Medulla oblongata (tissue), 1 donor: ENCODE measurements around the gene CPAMD8.
"Not testable (repeated sequence)": the region's sequence is repeated elsewhere in the genome, so short reads cannot be mapped to it uniquely, and the experiment has no call there.

Source experiments
- DNase-seq: peaks from one replicate; pipeline ENCODE4 v3.0.0-alpha.2; 2015; ENCODE audit errors: extremely low spot score

CPAMD8 gene

DNA sequence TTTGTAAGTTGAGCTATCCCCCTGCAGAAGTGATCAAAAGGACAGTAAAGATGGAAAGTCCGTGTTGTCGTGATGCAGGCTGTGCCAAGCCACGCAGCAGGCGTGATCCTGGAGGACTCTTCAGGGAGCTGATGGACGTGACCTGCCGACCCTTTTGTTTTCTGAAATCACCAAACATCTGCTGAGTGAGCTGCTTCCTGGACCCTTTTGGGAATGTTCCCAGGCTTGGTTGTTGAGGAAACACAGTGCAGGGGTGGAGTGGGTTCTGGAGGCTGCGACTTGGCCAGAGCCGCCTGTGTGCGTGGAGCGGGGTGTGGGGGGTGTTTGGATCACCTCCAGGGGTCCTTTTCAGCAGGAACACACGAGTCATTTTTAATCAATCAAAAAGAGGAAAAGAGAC, 15.4 kb upstream of the CPAMD8 start:
- DNase-seq = no peak

DNA sequence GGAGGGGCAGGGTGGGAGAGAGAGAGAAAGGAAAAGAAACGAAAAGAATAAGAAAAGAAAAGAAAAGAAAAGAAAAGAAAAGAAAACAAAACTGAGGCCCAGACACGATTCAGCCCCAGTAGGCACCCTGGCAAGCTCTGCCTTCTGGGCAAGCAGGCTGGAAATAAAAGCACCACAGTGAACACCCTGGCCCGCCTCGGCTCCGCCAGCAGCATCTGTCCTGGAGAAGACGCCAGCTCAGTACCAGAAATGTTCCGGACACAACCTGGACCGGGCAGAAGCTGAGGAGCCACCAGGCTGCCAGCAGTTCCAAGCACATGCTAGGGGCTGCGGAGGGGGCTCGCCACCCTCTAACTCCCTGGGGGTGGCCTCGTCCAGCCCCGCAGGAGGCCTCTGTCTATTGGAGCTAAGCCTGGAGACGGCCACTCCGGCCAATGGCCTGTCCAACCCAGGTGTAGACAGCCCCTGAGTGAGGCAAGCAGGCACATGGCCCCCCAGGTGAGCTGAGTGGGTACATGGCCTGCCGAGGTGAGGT, 11.4 kb upstream of the CPAMD8 start:
- peak; percentile 68 for DNase-seq

DNA sequence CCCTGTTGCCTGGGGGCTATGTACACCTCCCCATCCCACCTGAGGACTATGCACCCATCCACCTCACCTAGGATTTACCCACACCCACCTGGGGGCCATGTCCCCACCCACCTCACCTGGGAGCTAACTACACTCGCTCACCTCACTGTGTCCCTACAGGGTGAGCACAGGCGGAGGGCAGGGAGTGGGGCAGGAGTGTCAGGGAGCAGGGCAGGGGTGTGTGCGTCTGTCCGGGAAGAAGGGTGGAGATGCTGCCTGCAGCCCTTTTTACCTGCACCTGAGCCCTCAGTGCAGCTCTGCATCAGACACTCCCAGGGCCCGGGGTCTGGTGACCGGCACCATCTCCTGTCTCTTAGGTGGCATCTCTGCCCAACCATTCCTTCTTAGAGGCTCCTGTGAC, 10.6 kb upstream of the CPAMD8 start:
- DNase-seq = no peak

DNA sequence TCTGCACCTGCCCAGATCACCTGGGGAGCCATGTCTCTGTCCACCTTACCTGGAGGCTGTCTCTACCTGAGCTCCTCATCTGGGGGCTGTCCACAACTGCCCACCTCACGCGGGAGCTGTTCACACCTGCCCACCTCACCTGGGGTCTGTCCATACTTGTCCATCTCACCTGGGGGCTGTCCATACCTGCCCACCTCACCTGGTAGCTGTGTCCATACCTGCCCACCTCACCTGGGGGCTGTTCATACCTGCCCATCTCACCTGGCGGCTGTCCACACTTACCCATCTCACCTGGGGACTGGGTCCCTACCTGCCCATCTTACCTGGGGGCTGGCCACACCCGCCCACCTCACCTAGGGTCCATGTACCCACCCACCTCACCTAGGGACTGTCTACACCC, 10.0 kb upstream of the CPAMD8 start:
- DNase-seq = no peak

DNA sequence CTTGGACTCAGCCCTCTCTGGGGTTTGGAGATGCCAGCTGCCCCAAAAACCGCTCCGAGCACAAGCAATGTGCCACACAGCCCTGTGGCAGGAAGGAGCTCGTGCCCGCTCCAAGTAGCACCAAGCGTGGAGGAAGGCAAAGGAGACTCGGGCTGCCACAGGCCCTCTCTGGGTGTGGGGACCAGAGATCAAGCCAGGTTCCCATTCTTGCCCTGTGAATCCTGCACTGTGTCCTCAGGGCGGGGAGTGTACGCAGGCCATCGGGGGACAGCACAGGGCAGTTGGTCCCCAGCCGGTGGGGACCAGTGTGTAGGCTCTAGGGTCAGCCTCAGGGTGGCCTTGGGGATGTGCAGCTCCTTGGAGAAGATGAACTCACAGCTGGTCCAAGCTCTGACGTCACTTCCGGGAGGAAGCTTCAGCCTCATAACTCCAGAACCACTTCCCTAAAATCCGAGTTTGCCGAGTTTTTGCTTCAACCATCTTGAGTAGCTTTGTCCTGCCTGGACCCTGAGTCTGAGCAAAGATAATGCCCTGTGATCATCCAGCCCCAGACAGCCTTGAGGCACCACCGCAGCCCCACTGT, 9.3 kb upstream of the CPAMD8 start:
- no peak for DNase-seq

DNA sequence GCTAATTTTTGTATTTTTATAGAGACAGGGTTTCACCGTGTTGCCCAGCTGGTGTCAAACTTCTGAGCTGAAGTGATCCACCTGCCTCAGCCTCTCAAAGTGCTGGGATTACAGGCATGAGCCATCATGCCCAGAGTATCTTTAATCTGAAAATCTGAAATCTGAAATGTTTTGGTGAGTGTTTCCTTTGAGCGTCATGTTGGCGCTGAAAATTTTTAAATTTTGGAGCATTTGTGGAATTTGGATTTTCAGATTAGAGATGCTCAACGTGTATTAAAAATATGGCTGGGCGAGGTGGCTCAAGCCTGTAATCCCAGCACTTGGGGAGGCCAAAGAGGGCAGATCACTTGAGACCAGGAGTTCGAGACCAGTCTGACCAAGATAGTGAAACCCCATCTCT, 5.1 kb upstream of the CPAMD8 start:
- no peak for DNase-seq

DNA sequence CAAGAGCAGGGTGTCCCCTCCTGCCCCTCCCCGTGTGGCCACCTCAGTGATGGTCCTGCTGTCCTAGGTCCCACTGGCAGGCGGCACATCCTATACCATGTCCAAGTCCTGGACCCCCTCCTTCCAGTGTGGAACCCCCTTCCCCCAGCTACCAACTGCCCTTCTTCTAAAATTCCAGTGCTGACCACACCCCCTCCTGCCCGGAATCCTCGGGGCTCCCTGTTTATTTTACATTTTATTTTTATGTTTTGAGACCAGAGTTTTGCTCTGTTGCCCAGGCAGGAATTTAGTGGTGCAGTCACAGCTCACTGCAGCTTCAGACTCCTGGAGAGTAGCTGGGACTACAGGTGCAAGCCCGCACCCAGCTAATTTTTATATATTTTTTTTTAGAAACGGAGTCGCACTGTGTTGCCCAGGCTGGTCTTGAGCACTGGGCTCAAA, 945 bp upstream of the CPAMD8 start:
- no peak for DNase-seq

DNA sequence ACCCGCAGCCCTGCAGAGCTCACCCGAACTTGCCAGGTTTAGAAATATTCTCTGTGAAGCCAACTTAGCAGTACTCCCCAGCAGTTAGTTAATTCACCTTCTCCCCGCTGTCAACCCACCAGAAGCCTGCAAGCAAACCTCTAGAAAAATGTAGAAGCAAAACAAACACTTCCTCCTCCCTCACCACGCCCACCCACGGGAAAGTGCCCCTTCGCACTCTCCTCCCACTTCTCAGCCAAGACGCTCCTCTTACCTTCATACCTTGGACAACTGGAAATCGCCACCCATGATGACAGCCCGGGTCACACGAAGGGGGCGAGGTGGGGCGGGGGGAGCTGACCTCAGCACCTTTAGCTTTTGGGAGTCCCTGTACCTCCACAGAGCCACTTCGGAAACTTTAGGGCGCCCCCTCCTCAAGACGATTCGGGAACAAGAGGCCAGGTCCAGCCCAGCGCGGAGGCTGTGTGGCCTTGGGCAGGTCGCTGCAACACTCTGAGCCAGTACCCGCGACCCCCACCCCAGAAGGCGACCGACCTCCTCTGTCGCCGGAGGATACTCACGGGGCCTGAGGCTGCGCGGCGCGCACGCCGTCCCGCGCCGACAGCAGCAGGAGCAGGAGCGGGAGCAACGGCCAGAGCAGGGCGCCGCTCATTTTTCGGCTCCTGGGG, 485 bp downstream of the CPAMD8 start:
- DNase-seq = no peak

DNA sequence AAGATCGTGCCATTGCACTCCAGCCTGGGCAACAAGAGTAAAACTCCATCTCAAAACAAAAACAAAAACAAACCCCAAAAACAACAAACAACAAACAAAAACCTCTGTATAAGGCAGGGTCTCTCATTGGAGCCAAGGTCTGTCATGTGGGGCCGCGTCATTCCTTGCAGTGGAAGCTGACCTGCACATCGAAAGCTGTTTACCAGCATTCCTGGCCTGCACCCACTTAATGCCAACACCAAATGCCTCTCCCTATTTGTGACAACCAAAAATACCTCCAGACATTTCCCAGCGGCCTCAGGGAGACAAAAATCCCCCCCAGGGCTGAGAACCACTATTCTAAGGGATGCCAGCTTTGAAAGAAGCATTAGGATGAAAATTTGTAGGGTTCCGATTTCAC, 1.2 kb downstream of the CPAMD8 start:
- DNase-seq = no peak

DNA sequence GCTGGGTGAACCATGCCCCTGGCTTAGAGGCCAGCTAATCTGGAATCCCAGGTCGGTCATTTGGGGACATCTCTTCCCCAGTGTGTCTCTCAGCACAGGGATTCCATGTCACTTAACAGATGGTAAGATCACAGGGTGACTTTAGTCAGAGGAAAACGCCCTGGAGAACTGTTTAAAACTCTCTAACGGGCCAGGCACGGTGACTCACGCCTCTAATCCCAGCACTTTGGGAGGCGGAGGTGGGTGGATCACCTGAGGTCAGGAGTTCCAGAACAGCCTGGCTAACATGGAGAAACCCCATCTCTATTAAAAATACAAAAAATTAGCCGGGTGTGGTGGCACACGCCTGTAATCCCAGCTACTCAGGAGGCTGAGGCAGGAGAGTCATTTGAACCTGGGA, 1.7 kb downstream of the CPAMD8 start:
- DNase-seq = not testable (repeated sequence)

DNA sequence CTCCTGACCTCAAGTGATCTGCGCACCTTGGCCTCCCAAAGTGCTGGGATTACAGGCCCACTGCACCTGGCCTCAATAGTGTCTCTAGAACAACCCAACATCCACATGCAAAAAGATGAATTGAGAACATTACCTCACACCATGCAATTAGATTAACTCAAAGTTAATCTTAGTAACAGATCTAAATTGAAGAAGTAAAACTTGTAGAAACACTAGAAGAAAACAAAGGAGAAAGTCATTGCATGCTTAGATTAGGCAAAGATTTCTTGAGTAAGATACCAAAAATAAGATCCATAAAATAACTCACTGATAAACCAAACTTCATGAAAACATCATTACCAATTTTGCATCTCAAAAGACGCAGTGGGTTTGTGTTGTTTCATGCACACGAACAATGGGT, 2.8 kb downstream of the CPAMD8 start:
- no peak for DNase-seq

DNA sequence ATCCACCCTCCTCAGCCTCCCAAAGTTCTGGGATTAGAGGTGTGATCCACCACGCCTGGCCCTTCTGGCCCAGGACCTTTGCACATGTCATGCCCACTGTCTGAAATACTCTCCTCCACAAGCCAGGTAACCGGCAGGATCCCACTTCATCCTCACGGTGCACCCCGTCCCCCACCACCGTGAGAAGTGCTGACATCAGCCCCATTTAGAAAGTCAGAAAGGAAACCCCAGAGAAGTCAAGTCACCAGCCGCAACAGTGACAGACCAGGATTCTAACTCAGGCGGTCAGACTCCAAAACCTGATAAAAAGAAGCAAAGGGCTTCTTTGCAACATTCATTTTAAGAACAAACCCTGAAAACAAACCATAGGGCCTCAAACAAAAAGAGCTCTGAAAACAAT, 3.9 kb downstream of the CPAMD8 start:
- no peak for DNase-seq

DNA sequence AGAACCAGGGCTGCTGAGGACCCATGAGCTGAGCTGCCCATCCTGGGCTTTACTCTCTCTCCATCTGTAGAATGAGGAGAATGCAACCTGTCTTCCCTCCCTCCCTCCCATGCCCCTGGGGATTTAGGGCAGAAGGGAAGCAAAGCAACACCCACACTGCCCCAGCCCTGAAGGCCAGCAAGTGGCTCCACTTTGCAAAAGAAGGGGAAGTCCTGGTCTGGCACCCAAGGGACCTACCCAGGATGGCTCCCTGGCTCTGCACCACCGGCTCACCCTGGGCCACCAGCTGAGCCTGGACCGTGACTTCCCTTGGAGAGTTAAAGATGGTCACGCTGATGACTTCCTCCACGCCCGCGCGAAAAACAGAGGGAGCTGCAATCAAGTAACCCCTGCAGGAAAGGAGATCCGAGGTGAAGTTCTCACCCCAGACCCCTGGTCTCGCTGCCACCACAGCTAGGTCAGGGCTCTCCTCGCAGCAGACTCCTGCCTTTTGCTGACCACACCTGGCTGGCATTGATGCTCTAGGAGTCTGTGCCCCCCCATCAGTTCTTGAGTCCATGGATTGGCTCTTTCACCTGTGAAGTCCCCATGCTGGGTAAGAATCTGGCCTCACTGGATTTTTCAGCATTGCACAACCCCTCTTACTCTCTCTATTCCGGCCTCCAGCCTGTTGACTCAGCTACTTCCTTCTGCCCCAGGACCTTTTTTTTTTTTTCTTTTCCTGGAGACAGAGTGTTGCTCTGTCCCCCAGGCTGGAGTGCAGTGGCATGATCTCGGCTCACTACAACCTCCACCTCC, 4.6 kb downstream of the CPAMD8 start:
- DNase-seq = no peak

DNA sequence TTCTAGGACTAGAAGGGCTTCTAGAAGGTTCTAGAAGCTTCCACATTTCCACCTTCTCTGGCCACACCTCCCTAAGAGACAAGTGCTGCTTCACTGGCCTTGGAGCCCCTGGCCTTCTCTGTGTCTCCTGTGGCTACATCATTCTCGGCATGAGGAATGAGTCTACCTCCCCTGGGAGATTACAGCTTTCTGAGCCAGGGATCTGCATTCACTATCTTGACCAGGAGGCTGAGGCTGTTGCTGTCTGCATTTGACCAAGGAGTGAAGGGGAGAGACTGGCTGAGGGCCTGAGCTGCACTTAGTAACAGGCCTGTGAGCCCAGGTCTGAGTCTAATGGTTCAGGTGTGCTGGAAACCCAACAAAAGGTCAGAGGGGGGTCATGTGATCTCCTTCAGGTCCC, 5.3 kb downstream of the CPAMD8 start:
- DNase-seq = no peak

DNA sequence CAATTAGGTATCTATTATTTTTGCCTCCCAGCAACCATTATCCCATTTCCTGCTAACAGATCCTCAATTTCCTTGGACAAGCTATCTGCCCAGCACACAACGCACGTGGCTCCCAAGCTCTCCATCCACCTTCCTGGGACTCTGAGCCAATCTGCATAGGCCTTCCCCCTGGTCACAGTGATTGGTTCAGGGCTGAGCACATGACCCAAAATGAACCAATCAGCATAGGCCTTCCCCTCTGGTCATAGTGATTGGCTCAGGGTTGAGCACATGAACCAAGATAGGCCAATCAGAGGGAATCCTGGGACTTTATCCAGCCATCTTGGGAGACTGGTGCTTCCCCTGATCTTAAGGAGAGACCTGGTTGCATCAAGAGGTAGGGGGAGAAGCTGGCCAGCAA, 5.8 kb downstream of the CPAMD8 start:
- DNase-seq = no peak

DNA sequence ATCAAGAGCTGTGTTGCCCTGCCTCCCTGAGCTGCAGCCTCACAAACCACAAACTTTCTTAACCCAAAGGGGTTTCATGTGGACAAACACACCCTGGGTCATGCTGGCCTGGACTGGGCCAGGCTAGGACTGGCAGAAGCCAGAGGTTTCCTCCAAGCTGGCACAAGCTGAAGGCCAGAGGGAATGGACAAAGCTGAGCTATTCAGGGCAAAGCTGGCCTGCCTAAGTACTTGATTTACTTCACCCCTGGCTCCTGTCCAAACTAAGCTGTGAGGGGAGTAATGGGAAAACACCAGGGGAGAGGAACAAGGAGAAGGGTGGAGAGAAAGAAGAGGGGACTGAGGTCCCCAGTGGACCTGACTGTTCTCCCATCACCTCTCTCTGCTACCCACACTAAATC, 6.2 kb downstream of the CPAMD8 start:
- peak; percentile 82 for DNase-seq

DNA sequence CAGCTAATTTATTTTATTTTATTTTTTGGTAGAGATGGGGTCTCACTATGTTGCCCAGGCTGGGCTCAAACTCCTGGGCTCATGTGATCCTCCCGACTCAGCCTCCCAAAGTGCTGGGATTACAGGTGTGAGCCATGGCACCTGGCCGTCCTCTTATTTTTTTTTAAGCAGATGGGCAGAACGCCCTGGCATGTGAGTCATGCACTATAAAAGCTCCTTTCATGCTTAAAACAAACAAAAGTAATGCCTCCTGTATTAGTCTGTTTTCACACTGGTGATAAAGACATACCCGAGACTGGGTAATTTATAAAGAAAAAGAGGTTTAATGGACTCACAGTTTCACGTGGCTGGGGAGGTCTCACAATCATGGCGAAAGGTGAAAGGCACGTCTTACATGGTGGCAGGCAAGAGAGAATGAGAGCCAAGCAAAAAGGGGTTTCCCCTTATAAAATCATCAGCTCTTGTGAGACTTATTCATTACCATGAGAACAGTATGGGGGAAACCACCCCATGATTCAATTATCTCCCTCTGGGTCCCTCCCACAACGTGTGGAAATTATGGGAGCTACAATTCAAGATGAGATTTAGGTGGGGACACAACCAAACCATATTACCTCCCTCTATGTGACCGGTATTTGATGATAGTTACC, 12.3 kb downstream of the CPAMD8 start:
- DNase-seq = not testable (repeated sequence)

DNA sequence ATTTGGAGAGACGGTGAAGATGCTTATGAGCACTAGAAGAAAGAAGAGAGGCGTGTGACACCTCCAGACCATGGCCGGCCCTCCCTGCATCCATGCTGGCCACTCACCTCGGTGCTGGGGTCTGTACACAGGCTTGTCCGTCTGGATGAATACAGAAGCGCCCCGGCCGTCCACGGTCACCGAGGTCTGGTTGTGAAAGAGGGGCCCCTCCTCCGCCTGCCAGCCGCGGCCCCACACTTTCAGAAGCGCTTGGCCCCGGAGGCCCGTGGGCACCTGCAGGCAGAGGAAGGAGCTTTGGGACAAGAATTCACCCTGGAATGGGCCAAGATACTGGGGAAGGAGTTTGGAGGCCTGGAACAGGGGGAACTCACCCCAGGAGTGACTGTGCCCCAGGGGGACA, 15.1 kb downstream of the CPAMD8 start:
- DNase-seq = no peak

DNA sequence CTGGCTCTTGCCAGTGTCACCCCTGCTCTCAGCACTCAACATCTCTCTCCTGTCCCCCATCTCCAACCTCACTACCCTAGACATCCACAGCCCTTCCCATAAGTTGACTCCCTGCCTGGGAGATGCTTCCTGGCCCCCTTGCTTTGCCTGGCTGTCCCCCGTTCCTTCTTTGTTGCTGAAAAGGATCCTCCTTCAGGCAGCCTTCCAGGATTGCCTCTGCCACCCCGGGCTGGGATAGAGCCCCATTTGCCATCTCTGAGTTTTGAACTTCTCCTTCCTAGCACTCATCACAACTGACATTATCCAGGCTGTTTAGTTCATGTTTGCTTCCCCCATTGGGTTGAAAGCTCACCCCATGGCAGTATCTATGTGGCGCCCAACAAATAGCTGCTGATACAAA, 20.0 kb downstream of the CPAMD8 start:
- no peak for DNase-seq

DNA sequence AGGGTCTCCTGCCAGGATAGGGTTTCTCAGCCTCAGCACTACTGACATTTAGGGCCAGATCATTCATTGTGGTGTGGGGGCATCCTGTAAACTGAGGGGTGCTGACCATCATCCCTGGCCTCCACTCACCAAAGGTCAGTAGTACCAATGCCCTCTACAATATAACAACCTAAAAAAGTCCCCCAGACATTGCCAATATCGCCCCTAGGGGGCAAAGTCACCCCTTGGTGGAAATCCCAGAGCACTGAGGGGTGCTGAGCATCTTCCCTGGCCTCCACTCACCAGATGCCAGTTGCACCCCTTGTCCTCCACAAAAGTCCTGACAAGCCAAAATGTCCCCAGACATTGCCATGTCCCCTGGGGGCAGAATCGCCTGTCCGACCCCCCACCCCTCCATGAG, 21.6 kb downstream of the CPAMD8 start:
- DNase-seq = no peak

DNA sequence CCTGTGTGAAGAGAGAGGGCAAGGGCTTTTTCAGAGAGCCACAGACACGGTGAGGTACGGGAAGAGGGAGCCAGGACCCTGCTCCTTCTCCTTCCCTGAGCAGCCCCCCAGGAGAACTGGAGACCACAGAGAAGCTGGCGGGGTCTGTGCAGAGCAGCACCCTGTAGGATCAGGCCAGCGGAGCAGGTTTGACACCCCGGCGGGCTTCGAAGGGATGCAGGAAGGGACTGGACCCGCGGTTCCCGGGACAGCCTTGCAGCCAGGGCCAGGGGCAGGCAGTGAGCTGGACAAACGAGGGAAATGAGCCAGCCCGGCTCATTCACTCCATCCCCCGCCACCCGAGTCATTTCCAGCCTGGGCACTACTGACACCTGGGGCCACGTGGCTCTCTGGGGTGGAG, 22.2 kb downstream of the CPAMD8 start:
- DNase-seq = no peak

DNA sequence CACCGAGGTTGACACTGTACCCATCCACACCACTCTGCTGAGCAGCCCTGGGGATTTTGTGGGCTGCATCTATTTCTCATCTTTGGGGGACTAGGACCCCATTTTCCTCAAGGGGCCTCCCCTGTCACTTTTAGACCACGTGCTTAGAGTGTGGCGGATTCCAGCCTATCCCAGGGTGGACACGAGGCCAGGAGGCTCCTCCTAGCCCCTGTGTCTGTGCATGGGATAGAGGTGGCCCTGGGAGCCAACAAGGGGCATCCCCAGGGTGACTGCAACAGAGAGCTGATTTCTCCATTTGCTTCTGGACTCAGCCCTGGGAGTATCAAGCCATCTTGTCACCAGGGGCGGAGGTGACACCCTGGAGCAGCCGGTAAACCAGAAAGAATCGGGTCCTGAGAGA, 24.2 kb downstream of the CPAMD8 start:
- no peak for DNase-seq
